Sigmoid colon (tissue), 3 donors: ENCODE results near the gene YBX1.

Source experiments
- CTCF ChIP-seq, 4 experiments: fragments of 450-650 bp in 3 of 4; fragments of 200-600 bp in 1 of 4; IDR thresholded peaks; one replicate each; pipeline ENCODE4 v1.5.1; 2016 to 2019; ENCODE audit warnings: antibody characterized with exemption in 4 of 4, mild to moderate bottlenecking in 3 of 4, moderate library complexity in 2 of 4
- POLR2A ChIP-seq, 2 donors: fragments of 450-650 bp; IDR thresholded peaks; one replicate each; pipeline ENCODE4 v1.6.1; 2016; ENCODE audit warnings: antibody characterized with exemption in 2 of 2, mild to moderate bottlenecking in 2 of 2, moderate library complexity in 2 of 2

- no peak for TF ChIP-seq CTCF (IDR thresholded peaks at IDR 0.05)
- TF ChIP-seq POLR2A (IDR thresholded peaks at IDR 0.05): no peak
Observed at GRCh38 chr1:42753070-42753469, 70.9 kb downstream of the YBX1 start.
